NB4 (cell line): ENCODE data around the gene IL22RA2.

Experiments used
- CTCF ChIP-seq: IDR thresholded peaks from one replicate; pipeline ENCODE4 v1.5.1; 2012; ENCODE audit warnings: low read depth, low read length
- POLR2A ChIP-seq: IDR thresholded peaks from 2 replicates; pipeline ENCODE4 v1.6.1; 2011; ENCODE audit warnings: mild to moderate bottlenecking; ENCODE audit not compliant: insufficient read length; ENCODE audit errors: extremely low read depth

DNA sequence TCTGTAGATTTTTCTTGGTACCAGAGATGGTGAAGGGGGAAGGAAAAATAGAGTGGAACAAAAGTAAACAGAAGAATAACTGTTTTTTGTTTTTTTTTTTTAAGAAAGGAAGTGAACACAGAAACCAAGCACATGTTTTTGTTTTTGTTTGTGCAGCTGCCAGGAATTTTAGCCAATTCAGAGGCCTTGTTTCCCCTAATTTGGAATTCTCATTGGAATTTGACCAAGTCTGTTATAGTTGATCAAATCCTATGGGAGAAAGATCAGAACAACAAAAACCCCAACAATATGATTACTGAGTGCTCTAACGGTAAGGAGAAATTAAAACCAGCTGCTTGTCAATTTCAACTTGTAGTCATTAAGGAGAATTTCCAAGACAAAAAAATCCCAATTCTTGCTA is 18.2 kb upstream of the IL22RA2 start:
- TF ChIP-seq POLR2A: no peak
- no peak for TF ChIP-seq CTCF
